Measurements from ENCODE around the gene USP49.

GRCh38 chr6:41791984-41792383, 103.2 kb downstream of the USP49 start:
- TF ChIP-seq MXI1 (IDR thresholded peaks at IDR 0.05; ENCODE audit: borderline replicate concordance, low read depth, low read length) (no peak), MAFK (IDR thresholded peaks at IDR 0.05; ENCODE audit: low read depth, low read length) (no peak), BHLHE40 (IDR thresholded peaks at IDR 0.05; ENCODE audit: low read depth, low read length) (no peak), FOS (IDR thresholded peaks at IDR 0.05; ENCODE audit: low read depth, low read length) (no peak), RAD21 (IDR thresholded peaks at IDR 0.05; ENCODE audit: low read length) (no peak)
- TF ChIP-seq, protein P1, sequence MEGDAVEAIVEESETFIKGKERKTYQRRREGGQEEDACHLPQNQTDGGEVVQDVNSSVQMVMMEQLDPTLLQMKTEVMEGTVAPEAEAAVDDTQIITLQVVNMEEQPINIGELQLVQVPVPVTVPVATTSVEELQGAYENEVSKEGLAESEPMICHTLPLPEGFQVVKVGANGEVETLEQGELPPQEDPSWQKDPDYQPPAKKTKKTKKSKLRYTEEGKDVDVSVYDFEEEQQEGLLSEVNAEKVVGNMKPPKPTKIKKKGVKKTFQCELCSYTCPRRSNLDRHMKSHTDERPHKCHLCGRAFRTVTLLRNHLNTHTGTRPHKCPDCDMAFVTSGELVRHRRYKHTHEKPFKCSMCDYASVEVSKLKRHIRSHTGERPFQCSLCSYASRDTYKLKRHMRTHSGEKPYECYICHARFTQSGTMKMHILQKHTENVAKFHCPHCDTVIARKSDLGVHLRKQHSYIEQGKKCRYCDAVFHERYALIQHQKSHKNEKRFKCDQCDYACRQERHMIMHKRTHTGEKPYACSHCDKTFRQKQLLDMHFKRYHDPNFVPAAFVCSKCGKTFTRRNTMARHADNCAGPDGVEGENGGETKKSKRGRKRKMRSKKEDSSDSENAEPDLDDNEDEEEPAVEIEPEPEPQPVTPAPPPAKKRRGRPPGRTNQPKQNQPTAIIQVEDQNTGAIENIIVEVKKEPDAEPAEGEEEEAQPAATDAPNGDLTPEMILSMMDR (conservative IDR thresholded peaks at IDR 0.05; ENCODE audit: low read depth, low read length): no peak
- TF ChIP-seq, protein P2, sequence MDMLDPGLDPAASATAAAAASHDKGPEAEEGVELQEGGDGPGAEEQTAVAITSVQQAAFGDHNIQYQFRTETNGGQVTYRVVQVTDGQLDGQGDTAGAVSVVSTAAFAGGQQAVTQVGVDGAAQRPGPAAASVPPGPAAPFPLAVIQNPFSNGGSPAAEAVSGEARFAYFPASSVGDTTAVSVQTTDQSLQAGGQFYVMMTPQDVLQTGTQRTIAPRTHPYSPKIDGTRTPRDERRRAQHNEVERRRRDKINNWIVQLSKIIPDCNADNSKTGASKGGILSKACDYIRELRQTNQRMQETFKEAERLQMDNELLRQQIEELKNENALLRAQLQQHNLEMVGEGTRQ (IDR thresholded peaks at IDR 0.05; ENCODE audit: low read depth, low read length): no peak

All from IMR-90 (cell line).